ENCODE measurements around the gene SLAMF9. TPM values are rescaled to one million over a fixed set of nuclear protein-coding genes. Genes with fewer than 3 reads are reported as not detected.

SLAMF9 gene
- total RNA-seq, 1 experiment from 2014 or later = 8.7 TPM

- Histone ChIP-seq H3K79me2 (ENCODE audit: low read length) (peaks cover 23% of the 10 kb centered on the region), H3K9me3 (ENCODE audit: low read length) (no peaks in the 10 kb centered on the region), H2AFZ (ENCODE audit: low read length) (no peak overlapping the region), H3K9ac (ENCODE audit: low read length) (no peak overlapping the region), H3F3A (ENCODE audit: low read length, unreplicated experiment) (no peaks in the 10 kb centered on the region), H3K4me1 (ENCODE audit: insufficient read depth, low read length) (peaks cover 38% of the 10 kb centered on the region), H3K27me3 (ENCODE audit: low read length) (no peaks in the 10 kb centered on the region), H4K20me1 (ENCODE audit: low read length) (no peaks in the 10 kb centered on the region), H3K4me3 (ENCODE audit: low read length) (no peak overlapping the region), H3K27ac (ENCODE audit: low read length) (no peak overlapping the region), H3K4me2 (ENCODE audit: low read length) (no peak overlapping the region), H3K36me3 (ENCODE audit: low read depth, low read length) (no peaks in the 10 kb centered on the region), H3K9me2 (replicated peaks; ENCODE audit: low read length) (no peaks in the 10 kb centered on the region)
- ChIA-PET POLR2A (ENCODE audit: unreplicated experiment) (no interaction called here), CTCF (no interaction called here)
- TF ChIP-seq EZH2 (IDR thresholded peaks at IDR 0.05; ENCODE audit: low read length, unreplicated experiment) (no peak), EZH2phosphoT487 (IDR thresholded peaks at IDR 0.05; ENCODE audit: borderline replicate concordance, low read length) (no peak), CTCF (conservative IDR thresholded peaks at IDR 0.05; ENCODE audit: low read depth, low read length) (no peak)
- no peak for ATAC-seq
- intact Hi-C loops (cut with micrococcal nuclease) = no loop called here
- no peak for DNase-seq
- BruUV-seq (replicated peaks) = no TSS peak
Observed at GRCh38 chr1:159942632-159943277, 11.3 kb downstream of the SLAMF9 start.

GRCh38 chr1:159941591-159942560, 12.2 kb downstream of the SLAMF9 start:
- TF ChIP-seq EZH2 (IDR thresholded peaks at IDR 0.05; ENCODE audit: low read length, unreplicated experiment) (no peak), CTCF (conservative IDR thresholded peaks at IDR 0.05; ENCODE audit: low read depth, low read length) (no peak), EZH2phosphoT487 (IDR thresholded peaks at IDR 0.05; ENCODE audit: borderline replicate concordance, low read length) (no peak)
- intact Hi-C loops (cut with micrococcal nuclease) = no loop called here
- no TSS peak for BruUV-seq (replicated peaks)
- H4K20me1 ChIP-seq (ENCODE audit: low read length) = no peaks in the 10 kb centered on the region
- peaks cover 23% of the 10 kb centered on the region for H3K79me2 ChIP-seq (ENCODE audit: low read length)
- no peak overlapping the region for H2AFZ ChIP-seq (ENCODE audit: low read length)
- POLR2A ChIA-PET (ENCODE audit: unreplicated experiment) = no interaction called here
- no peaks in the 10 kb centered on the region for H3K36me3 ChIP-seq (ENCODE audit: low read depth, low read length)
- no peak overlapping the region for H3K9ac ChIP-seq (ENCODE audit: low read length)
- DNase-seq = no peak
- no peak overlapping the region for H3K27ac ChIP-seq (ENCODE audit: low read length)
- no peaks in the 10 kb centered on the region for H3K9me3 ChIP-seq (ENCODE audit: low read length)
- H3K9me2 ChIP-seq (replicated peaks; ENCODE audit: low read length) = no peaks in the 10 kb centered on the region
- no peaks in the 10 kb centered on the region for H3F3A ChIP-seq (ENCODE audit: low read length, unreplicated experiment)
- no peak overlapping the region for H3K4me2 ChIP-seq (ENCODE audit: low read length)
- H3K4me1 ChIP-seq (ENCODE audit: insufficient read depth, low read length) = peaks cover 46% of the 10 kb centered on the region
- no peaks in the 10 kb centered on the region for H3K27me3 ChIP-seq (ENCODE audit: low read length)
- no peak for ATAC-seq
- CTCF ChIA-PET = interaction anchor here (0.9 kb wide), 1 partner anchor 66 kb away, joined by 5 read pairs; no protein-coding TSS in a partner anchor
- no peak overlapping the region for H3K4me3 ChIP-seq (ENCODE audit: low read length)
